Sigmoid colon (tissue), 4 donors: ENCODE measurements around the gene SLC25A25.

Experiments
- CTCF ChIP-seq, 4 experiments: fragments of 450-650 bp in 3 of 4; fragments of 200-600 bp in 1 of 4; IDR thresholded peaks; one replicate each; pipeline ENCODE4 v1.5.1; 2016 to 2019; ENCODE audit warnings: antibody characterized with exemption in 4 of 4, mild to moderate bottlenecking in 3 of 4, moderate library complexity in 2 of 4
- EP300 ChIP-seq, 4 donors: sonication (generic); formaldehyde crosslinking; IDR thresholded peaks; one replicate each; pipeline ENCODE4 v1.6.1; 2017; ENCODE audit warnings: antibody characterized with exemption in 4 of 4
- POLR2A ChIP-seq, 2 donors: fragments of 450-650 bp; IDR thresholded peaks; one replicate each; pipeline ENCODE4 v1.6.1; 2016; ENCODE audit warnings: antibody characterized with exemption in 2 of 2, mild to moderate bottlenecking in 2 of 2, moderate library complexity in 2 of 2
- POLR2AphosphoS5 ChIP-seq, 4 donors: sonication (generic); formaldehyde crosslinking; IDR thresholded peaks; one replicate each; pipeline ENCODE4 v1.6.1; 2017; ENCODE audit warnings: antibody characterized with exemption in 4 of 4

DNA sequence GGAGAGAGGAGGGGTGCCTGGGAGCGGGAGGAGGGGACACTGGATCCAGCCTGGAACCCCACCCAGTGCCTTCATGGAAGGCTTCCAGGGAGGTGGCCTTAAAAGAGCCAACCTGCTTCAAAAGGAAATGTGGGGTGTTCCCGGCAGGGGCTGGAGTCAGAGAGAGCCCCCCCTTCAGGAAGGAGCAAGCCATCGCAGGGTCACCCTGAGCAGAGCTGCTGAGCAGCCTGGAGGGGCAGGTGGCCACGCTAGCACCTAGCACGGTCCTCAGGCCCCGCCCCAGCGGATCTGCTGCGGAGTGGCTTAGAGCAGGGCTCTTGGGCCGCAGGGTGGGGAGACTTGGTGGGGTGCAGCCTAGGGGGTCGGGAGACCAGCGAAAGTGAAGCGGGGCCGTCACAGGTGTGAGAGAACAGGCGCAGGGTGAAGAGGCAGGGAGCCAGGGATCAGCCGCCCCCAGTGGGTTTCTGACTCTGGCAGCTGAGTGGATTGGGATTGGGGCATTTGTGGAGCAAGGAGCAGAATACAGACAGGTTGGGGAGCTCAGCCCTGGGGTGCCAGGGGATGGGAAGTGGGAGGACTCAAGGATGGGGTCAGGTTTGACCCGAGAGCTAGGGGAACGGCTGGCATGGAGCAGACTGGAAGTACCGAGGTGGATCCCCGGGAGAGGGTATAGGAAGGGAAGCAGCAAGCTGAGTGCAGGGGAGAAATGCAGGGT lies 82.7 kb downstream of the SLC25A25 start:
- TF ChIP-seq CTCF (IDR thresholded peaks at IDR 0.05) (no peak), POLR2AphosphoS5 (IDR thresholded peaks at IDR 0.05) (no peak), POLR2A (IDR thresholded peaks at IDR 0.05) (no peak), EP300 (IDR thresholded peaks at IDR 0.05) (no peak)
